GM18511 (cell line): ENCODE results near the gene C10orf105.

Source experiments
- ATAC-seq: cut with Tn5 transposase; IDR thresholded peaks from one replicate; pipeline ENCODE4 v1.9.1; 2021; ENCODE audit warnings: mild to moderate bottlenecking, moderate library complexity; ENCODE audit not compliant: unreplicated experiment

Gene C10orf105

DNA sequence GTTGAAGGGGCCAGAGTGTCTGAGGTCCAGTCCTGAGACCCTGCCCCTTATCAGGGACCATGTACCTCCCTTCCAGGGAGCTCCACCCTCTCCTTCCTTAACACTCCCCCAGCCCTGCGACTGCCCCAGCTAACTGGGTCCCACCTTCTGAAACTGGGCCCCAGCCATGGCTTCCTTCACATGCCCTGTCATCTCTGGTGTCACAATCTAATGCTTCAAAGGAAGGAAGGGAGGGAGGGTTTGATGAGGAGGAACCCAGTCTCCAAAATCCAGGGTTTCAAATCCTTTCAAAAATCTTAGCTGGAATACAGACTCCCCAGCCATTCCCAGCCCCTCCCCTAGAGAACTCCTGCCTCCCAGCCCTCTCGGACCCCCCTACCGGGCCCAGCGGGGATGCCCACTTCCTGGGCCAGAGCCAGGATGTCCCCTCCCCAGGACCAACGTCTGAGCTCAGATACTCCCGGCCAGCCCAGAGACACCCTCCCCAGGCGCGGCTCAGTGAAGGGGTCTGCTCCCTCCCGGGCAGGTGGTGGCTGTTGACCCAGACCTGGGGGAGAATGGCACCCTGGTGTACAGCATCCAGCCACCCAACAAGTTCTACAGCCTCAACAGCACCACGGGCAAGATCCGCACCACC is 18.0 kb downstream of the C10orf105 start:
- ATAC-seq, result no peak

DNA sequence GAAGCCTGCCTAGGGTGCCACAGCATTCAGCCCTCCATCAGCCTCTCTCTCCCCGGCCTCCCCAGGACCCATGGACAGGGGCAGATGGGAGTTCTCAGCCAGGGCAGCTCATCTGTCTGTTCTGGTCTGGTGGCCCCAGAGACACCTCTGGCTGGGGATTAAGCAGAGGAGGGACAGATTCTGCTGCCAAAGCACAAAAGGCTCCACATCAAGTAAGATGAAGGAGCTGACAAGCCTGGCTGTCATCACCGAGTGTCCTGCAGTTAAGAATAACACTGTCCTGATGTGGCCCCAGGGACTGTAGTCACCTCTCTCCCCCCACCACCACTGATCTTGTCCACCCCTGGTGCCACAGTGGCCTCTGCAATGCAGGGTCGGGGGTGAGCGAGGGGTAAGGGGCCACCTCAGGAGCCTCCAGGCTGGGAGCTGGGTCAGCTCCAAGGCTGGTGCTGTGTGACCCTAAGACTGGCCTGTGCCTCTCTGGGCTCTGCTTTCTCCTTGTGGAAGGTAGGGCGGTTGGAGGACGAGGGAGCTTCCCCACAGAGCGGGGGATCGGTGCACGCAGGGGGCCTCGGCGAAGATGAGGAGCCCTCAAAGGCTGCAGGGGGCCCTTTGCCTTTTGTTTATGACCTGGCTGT is 18.7 kb downstream of the C10orf105 start:
- ATAC-seq, result no peak

DNA sequence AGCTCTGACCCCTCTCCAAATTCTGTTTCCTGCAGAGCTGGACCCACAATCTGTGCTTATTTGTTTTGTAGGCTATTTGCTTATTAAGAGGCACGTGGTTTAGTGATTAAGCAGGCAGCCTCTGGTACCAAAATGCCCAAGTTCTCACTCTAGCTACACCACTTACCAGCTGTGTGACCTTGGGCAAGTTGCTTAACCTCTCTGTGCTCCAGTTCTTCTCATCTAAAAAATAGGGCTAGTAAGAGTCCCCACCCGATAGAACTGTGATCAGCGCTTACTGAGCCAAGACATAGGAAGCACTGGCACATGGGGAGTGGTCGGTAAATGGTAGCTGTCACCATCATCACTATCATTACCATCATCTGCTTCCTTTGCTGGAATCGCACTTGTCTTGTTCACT is 20.8 kb downstream of the C10orf105 start:
- ATAC-seq, result no peak

DNA sequence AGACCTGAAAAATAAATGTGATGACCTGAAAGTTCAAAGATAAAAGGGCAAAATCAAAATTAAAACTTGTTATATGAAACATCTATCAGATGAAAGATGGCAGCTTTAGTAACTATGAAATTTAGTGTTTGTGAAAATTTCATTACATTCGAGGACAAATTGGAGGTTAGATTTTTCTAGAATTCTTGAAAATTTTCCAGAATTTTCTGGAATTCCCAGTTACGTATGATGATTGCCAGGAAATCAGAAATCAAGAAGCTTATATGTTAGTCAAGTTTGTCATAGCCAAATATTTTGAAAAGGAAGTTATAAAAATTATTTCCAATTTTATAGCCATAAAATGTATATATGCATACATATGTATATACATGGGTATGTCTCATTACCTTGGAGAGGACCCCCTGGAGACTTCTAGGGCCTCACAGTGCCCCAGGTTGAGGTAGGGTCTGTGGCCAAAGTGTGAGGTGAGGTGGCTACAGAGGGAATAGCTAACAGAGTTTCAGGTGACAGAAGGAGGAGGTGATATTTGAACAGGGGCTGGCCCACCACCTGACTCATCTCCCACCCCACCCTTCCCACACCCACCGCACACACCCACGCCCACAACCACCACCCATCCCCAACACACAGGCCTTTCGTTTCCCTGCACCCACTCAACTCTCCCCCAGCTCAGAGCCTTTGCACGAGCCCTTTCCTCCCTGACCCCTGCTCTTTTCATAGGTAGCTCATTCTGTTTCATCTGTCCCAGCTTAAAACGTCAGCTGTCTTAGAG is 21.5 kb downstream of the C10orf105 start:
- ATAC-seq, result no peak

DNA sequence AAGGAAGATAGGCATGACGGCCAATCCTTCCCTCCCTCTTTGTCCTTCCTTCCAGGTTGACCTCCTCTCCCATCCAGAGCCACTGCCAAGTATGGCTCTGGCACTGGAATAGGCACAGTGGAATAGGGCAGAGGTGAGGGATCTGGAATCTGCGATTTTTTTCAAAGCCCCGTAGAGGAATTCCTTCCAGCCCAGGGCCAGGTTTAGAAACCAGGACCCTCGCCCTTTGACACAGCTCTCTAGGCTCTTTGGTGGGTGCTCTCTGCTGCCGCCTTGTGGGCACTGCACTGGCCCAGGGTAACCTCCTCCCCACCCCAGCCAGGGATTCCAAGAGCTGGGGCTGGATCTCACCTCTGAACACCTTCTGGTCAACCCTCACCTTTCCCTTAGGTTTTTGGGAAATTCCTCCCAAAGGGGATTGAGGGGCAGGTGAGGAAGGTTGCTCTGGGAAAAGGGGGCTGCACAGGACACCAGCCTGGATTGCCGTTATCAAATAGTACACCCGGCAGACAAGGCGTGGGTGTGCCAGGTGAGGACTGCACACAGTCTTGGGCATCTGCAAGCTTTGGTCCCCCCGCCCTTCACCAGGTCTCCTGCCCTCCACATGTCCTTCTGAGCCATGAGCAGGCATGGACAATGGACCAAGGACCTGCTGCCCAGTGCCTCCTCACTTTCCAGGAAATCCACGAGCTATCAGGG is 22.8 kb downstream of the C10orf105 start:
- ATAC-seq, result no peak

DNA sequence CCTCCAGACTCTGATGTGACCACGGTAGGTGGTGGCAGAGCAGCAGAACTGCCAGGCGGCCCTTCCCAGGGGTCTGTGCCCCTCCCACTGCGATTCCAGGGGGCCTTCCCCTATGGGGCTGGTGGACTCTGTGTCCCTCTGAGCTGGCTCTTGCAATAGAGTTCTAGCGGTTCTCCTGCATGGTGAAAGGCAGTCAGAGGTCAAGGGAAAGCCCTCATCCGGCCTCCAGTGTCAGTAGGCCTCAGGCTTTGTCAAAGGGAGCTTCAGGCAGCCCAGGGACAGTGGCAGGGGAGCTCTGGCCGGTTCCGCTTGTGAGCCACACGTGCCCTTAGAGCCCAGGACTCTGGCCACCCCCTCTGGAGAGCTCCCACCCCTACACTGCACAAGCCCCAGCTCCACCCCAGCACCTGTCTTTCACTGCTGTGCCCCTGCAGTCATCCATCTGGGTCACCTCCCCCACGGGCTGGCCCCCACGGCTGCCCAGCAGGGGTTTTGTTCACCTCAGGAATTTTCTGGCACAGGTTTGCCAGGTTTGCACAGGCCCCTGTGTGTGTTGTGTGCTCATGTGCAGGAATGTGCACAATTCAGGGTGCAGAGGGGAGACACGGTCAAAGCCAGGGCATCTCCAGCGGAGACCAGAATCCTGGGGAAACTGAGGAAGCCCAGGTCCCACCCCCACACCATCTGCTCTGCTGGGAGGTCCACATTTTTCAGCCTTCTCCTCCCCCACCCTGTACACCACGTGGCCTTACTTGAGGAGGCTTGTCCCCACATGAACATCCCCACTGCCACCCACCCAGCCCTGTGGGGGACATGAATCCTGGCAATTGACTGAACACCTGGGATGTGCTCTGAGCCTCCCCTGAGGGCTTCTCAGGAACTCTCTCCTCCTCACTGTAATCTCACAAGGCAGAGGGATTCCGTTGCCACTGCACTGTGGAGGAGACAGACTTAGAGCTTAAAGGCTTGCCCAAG is 23.8 kb downstream of the C10orf105 start:
- ATAC-seq, result no peak

DNA sequence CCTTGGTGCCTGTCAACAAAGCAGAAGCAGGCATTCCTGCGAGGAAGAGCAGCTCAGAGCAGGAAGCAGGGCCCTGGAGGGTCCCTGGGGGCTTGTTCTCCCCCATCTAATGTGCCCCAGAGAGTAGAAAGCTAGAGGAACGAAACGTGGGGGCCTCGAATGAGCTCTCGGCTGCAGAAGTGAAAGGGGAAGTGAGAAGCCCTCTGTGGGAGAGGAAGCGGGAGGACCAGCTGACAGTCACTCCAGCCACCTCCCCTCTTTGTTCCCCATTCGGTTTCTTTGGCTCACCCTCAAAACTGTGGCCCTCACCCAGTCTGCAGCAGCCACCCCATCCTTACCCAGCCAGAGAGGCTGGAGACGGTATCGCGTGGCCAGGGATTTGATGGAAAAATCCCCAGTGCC is 25.0 kb downstream of the C10orf105 start:
- ATAC-seq, result peak; percentile 87

DNA sequence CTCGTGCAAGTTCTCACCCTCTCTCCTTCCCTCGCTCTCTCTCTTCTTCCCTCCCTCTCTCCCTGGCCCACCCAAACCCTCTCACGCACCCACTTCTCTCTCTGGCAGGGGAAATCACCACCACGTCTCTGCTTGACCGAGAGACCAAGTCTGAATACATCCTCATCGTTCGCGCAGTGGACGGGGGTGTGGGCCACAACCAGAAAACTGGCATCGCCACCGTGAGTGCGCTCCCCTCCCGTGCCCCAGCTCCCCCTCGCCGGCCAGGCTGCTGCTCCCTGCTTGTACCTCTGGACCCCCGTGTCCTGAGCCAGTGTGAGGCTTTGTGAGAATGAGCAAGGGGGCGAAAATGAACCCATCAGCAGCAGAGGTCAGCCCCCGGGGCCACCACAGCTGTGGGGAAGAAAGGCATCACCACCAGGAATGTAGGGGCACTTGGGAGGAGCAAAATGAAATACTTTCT is 25.5 kb downstream of the C10orf105 start:
- peak; percentile 31 for ATAC-seq

DNA sequence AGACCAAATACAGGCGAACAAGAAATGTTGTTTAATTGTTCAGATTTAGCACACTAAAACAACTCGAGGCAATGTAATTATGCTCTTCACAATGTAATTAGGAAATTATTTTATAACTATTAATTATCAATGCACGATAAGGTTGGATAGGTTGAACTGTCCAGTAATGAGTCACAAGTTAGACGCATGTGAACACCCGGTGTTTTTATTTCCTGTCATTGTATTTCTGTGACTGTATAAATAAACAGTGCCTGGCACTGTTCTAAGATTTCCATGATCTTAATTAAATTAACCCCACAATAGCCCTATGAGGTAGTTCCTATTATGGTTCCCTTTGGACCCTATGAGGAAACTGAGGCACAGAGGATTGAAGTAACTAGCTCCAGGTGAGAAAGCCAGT is 26.2 kb downstream of the C10orf105 start:
- ATAC-seq, result no peak

DNA sequence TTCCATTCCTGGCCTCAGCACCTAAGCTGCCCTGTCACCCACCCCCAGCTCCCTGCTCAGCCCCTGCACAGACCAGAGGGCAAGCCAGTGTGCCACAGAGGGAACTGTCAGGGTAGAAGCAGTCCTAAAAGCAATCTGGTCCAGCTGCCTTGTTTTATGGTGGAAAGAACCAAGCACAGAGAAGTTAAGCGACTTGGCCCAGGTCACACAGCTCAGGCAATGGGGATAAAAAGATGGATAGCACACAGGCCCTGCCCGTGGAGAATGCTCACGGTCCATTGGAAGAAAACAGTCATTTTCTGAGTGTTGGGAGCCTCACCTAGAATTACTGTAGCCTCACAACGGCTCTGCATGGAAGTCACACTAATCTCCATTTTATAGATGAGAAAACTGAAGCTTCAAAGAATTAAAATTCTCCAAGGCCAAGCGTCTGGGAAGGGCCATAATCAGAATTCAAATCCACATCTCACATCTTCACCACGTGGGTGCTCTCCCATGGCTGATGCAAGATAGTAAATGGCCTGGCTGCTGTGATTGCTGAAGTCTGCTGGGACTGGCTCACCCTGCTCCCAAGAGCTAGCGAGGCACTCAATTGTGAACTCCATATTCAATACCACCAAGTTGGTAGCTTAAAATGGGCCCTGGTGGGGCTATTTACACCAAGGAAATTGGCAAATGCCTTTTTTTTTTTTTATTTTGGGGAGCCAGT is 26.8 kb downstream of the C10orf105 start:
- ATAC-seq, result no peak

DNA sequence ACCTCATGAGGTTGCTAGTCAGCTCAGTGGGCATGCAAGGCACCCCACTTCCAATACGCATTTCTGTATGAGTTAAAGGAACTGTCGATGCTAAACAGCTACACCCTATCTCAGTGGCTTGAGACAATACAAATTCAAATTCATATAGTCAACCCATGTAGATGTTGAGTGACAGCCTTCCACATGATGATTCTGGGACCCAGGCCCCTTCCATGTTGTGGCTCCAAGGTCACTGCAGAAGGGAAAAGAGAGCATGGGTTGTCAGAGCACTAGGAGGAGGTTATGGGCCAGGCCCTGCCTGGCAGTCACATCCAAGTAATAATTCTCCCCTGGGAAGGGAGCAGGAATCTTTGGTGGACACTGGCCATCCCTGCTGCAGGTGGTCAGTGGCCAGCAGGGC is 28.2 kb downstream of the C10orf105 start:
- ATAC-seq, result no peak

DNA sequence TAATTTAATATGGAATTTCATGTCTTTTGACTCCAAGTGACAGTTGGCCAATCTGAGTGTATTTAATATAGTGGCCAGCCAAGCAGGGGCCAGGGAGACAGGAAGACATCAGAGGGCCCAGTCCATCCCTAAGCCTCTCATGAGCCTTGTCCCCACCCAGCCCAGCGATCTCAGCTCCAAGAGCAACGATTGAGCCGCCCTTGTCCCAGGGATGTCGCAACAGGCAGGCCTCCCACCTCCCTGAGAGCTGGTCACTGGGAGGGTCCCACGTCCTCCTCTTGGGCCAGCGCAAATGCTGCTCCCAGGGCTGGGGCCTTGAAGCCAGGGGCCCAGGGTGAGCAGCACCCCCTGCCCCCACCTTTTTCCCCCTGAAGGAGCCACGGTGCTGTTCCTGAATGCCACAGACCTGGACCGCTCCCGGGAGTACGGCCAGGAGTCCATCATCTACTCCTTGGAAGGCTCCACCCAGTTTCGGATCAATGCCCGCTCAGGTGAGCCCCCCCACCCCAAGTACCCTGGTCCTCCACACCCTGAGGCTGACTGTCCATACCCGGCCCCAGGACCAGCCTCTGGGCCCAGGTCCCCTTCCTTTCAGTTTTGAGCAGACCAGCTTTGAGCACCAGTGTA is 29.4 kb downstream of the C10orf105 start:
- no peak for ATAC-seq

DNA sequence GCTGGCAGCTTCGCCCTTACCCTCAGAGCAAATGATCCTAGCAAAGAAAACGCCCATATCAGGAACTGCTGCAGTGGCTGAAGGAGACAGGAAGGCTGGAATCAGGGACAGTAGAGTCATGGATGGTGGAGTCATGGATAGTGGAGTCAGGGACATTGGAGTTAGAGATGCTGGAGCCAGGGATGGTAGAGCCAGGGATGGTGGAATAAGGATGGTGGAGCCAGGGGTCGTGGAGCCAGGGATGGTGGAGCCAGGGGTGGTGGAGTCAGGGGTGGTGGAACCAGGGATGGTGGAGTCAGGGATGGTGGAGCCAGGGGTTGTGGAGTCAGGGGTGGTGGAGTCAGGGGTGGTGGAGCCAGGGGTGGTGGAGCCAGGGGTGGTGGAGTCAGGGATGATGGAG is 31.3 kb downstream of the C10orf105 start:
- ATAC-seq, result no peak

DNA sequence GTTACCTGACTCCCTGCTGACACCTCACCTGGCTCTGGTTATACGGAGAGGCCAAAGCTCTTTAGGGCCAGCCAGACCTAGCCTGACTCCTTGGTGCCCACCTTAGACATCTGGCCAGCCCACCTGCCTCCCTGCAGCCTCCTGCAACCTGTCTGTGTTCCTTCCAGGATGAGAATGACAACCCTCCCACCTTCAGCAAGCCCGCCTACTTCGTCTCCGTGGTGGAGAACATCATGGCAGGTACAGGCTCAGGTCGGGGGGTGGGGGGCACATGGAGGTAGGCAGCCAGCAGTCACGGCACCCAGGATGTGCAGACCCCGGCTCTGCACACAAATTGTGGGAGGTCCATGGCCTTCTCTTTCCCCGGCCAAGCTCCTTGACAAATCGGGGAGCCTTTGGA is 32.1 kb downstream of the C10orf105 start:
- ATAC-seq, result no peak

DNA sequence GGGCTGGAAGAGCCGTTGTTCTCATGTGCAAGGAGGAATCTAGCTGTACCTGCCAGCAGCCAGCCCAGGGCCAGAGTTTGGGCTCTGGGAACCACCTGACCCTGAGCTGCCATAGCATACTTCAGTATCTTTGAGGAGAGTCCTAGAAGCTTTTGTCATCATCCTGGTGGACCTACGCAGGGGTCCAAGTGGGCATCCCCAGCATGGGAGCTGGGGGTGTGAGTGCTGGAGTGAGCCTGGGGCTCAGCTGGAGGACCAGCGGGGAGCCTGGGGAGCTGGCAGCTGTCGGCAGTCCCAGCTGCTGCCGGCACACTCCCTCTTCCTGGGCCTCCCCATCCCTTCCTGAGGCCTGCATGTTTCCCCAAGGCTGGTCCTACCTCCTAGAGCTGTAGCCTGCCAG is 32.5 kb downstream of the C10orf105 start:
- ATAC-seq, result no peak

DNA sequence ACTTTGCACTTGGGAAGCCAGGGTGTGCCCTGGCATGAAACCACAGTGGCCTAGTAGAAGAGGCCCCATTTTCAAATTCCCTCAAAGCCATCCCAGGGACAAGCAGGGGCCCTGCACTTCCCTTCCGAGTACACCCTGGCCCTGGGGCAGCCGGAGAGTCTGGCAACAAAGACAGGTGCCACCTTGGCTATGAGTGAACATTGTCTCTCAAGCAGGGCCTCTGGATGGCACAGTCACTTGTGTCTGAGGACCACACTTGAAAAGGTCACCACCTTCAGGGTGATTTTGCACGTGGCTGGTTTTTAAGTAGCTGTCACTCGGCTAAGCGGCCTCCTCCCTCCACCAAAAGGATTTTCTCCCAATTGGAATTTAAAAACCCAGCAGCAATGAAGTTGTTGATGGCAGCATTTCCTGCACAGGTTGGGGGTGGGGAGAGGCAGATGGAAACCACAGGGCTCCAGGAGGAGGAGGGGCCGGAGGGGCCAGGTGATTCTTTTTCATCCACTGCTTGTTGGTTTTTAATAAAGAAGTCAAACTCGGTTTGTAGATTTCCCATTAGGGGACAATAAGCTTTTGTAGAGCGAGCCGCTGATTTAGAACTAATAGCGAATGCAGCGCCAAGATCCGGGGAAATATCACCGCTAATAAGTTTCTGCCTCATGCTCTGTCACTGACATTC is 33.9 kb downstream of the C10orf105 start:
- ATAC-seq, result no peak

DNA sequence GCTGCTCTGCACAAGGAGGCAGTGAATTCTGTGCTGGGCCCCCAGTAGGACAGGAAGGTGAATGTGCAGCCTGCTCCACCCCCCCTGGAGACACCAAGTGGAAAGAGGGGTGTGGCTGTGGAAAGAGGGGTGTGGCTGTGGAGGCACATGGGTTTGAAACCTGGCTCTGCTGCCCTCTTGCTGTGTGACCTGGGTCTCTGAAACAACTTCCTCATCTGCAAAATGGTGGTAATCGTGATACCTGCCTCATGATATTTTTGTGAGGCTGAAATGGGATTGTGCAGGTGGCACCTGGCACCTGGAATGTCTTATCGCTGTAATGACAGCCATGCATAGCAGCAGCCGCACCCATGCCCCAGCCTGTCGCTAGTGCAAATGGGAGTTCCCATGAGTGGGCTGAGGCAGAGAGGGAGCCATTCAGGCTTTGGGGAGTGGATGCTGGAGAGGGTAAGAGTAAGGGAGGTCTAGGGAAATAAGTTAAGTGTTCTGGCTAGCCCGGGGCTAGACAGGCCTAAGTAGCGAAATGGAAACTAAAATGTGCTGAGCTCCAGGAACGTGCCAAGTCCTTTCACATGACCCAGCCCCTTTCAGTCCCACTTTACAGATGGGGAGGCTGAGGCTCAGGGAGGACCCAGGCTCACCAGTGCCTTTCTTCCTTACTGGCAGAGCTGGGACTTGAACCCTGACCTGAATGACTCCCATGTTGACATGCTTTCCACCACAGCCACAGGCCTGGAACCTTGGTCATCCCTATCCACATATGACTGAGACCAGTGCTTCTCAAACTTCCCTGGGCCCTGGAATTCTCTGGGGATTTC is 35.0 kb downstream of the C10orf105 start:
- no peak for ATAC-seq

DNA sequence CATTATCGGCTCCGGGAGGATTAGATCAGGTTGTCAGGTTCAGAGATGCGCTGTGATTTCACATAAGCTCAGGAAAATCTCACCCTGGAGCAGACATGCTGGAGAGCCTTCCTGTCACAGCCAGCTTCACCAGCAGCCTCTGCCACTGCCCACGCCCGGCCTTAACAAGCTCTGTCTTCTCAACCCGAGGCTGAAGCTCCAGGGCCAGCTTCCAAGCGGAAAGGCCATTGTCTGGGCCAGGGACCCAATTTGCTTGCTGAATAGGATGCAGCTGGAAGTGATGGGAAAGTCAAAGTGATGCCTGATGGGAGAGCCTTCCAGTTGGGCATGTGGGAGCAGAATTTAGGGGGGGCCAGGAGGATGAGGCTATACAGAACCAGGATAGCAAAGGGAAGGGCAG is 36.3 kb downstream of the C10orf105 start:
- no peak for ATAC-seq
